Tibial artery (tissue), 4 donors: ENCODE data around the gene FMNL3.

Source experiments
- DNase-seq, 2 donors: peaks; one replicate each; pipeline ENCODE4 v3.0.0-alpha.2; 2019
- H3K27ac ChIP-seq, 2 donors: fragments of 200-600 bp; sonication (generic) in 1 of 2; 1 replicate in 1 of 2; 2 replicates in 1 of 2; pipeline ENCODE4 v1.5.1; 2018 to 2019; ENCODE audit warnings: mild to moderate bottlenecking in 1 of 2
- H3K27me3 ChIP-seq, 2 donors: fragments of 200-600 bp; sonication (generic) in 1 of 2; one replicate each; pipeline versions ENCODE4 v1.5.1 to v1.6.0; 2016 to 2019
- H3K36me3 ChIP-seq, 3 donors: fragments of 200-600 bp; sonication (generic) in 2 of 3; one replicate each; pipeline ENCODE4 v1.5.1; 2016 to 2019; ENCODE audit warnings: mild to moderate bottlenecking in 2 of 3
- H3K4me1 ChIP-seq, 4 donors: fragments of 200-600 bp; sonication (generic) in 2 of 4; 1 replicate in 3 of 4; 2 replicates in 1 of 4; pipeline ENCODE4 v1.5.1; 2016 to 2019
- H3K4me3 ChIP-seq, 2 donors: fragments of 200-600 bp; sonication (generic) in 1 of 2; 1 replicate in 1 of 2; 2 replicates in 1 of 2; pipeline ENCODE4 v1.5.1; 2018 to 2019; ENCODE audit warnings: mild to moderate bottlenecking in 2 of 2
- H3K9me3 ChIP-seq, 3 donors: fragments of 200-600 bp; sonication (generic) in 1 of 3; one replicate each; pipeline ENCODE4 v1.5.1; 2016 to 2019
- CTCF ChIP-seq, 2 experiments: fragments of 200-600 bp in 1 of 2; fragments of 450-650 bp in 1 of 2; IDR thresholded peaks; one replicate each; pipeline ENCODE4 v1.5.1; 2017 to 2019; ENCODE audit warnings: antibody characterized with exemption in 2 of 2, mild to moderate bottlenecking in 1 of 2, moderate library complexity in 1 of 2
- intact Hi-C: fragments of 100-400 bp; cut with DNase I; formaldehyde crosslinking; loops from one replicate; pipeline ENCODE4 v1.15.0; 2023; ENCODE audit warnings: low total_unique reads

The FMNL3 gene

GRCh38 chr12:49588281-49588680, 118.9 kb downstream of the FMNL3 start:
- Histone ChIP-seq H3K27me3 (no peaks in the 10 kb centered on the region), H3K36me3 (peaks cover 0 to 18% (median 0%) of the 10 kb centered on the region in 3 donors), H3K4me1 (peaks cover 0 to 3% (median 0%) of the 10 kb centered on the region in 4 donors), H3K4me3 (no peak overlapping the region), H3K9me3 (no peaks in the 10 kb centered on the region), H3K27ac (no peak overlapping the region)
- intact Hi-C loops = no loop called here
- no peak for TF ChIP-seq CTCF (IDR thresholded peaks at IDR 0.05)
- DNase-seq = no peak

GRCh38 chr12:49587174-49587908, 119.9 kb downstream of the FMNL3 start:
- Histone ChIP-seq H3K36me3 (peaks cover 0 to 18% (median 0%) of the 10 kb centered on the region in 3 donors), H3K27ac (no peak overlapping the region), H3K27me3 (no peaks in the 10 kb centered on the region), H3K9me3 (no peaks in the 10 kb centered on the region), H3K4me1 (peaks cover 0 to 12% (median 0%) of the 10 kb centered on the region in 4 donors), H3K4me3 (no peak overlapping the region)
- no peak for TF ChIP-seq CTCF (IDR thresholded peaks at IDR 0.05)
- intact Hi-C loops = no loop called here
- DNase-seq = no peak
